NB4 (cell line): ENCODE measurements around the gene ETV7.
"Not testable (repeated sequence)": the region's sequence is repeated elsewhere in the genome, so short reads cannot be mapped to it uniquely, and the experiment has no call there.

Experiments used
- DNase-seq: peaks from one replicate; pipeline ENCODE4 v3.0.0; 2010; ENCODE audit warnings: low read depth
- H3K4me3 ChIP-seq: one replicate; pipeline ENCODE4 v1.5.1; 2011; ENCODE audit warnings: mild to moderate bottlenecking, low read depth, low read length, moderate library complexity
- CTCF ChIP-seq: IDR thresholded peaks from one replicate; pipeline ENCODE4 v1.5.1; 2012; ENCODE audit warnings: low read depth, low read length
- MAX ChIP-seq: IDR thresholded peaks from 2 replicates; pipeline ENCODE4 v1.6.1; 2011; ENCODE audit warnings: low read depth, low read length
- MYC ChIP-seq: IDR thresholded peaks from 2 replicates; pipeline ENCODE4 v1.6.1; 2011; ENCODE audit warnings: low read depth, low read length
- POLR2A ChIP-seq: IDR thresholded peaks from 2 replicates; pipeline ENCODE4 v1.6.1; 2011; ENCODE audit warnings: mild to moderate bottlenecking; ENCODE audit not compliant: insufficient read length; ENCODE audit errors: extremely low read depth

Gene ETV7

GRCh38 chr6:36367743-36368142 lies 19.7 kb downstream of the ETV7 start:
- no peak overlapping the region for H3K4me3 ChIP-seq
- no peak for DNase-seq
- no peak for TF ChIP-seq MYC
- TF ChIP-seq CTCF, result no peak
- no peak for TF ChIP-seq POLR2A
- TF ChIP-seq MAX, result no peak

GRCh38 chr6:36364669-36365479 lies 22.6 kb downstream of the ETV7 start:
- no peak overlapping the region for H3K4me3 ChIP-seq
- TF ChIP-seq CTCF (no peak), MAX (no peak), POLR2A (no peak), MYC (no peak)
- no peak for DNase-seq

GRCh38 chr6:36364061-36364635 lies 23.3 kb downstream of the ETV7 start:
- not testable (repeated sequence) for H3K4me3 ChIP-seq, DNase-seq

GRCh38 chr6:36363371-36363752 lies 24.1 kb downstream of the ETV7 start:
- peak; percentile 55 for DNase-seq
- not testable (repeated sequence) for H3K4me3 ChIP-seq

- H3K4me3 ChIP-seq, result no peak overlapping the region
- peak; percentile 86 for TF ChIP-seq MAX
- no peak for TF ChIP-seq CTCF
- TF ChIP-seq MYC, result peak; percentile 57
- no peak for TF ChIP-seq POLR2A
- DNase-seq, result peak; percentile 87
Observed at GRCh38 chr6:36362551-36363370, 24.7 kb downstream of the ETV7 start.

- TF ChIP-seq POLR2A (no peak), CTCF (no peak)
- H3K4me3 ChIP-seq, result no peak overlapping the region
Observed at GRCh38 chr6:36361071-36361470, 26.4 kb downstream of the ETV7 start.

More at GRCh38 chr6:36361071-36361470, 26.4 kb downstream of the ETV7 start:
- DNase-seq, result no peak
